H9 (cell line): ENCODE data around the gene ME3. TPM values are rescaled to one million over a fixed set of nuclear protein-coding genes. Genes with fewer than 3 reads are reported as not detected.

Source experiments
- DNase-seq: peaks from one replicate; pipeline ENCODE4 v3.0.0-alpha.2; 2017
- H2AFZ ChIP-seq: one replicate; pipeline ENCODE4 v1.6.1; 2013; ENCODE audit warnings: mild to moderate bottlenecking, low read length, control low read depth, moderate library complexity
- H2AK5ac ChIP-seq: 2 replicates; pipeline ENCODE4 v1.6.1; 2013; ENCODE audit warnings: low read length, control low read depth, mixed read lengths; ENCODE audit not compliant: insufficient read length
- H2BK120ac ChIP-seq: one replicate; pipeline ENCODE4 v1.6.1; 2013; ENCODE audit warnings: low read depth, mild to moderate bottlenecking, low read length, control low read depth, inconsistent platforms; ENCODE audit not compliant: poor library complexity, severe bottlenecking
- H2BK12ac ChIP-seq: 2 replicates; pipeline ENCODE4 v1.6.1; 2013; ENCODE audit warnings: low read length, control low read depth, mixed read lengths, low read depth; ENCODE audit not compliant: insufficient read length
- H2BK15ac ChIP-seq: 2 replicates; pipeline ENCODE4 v1.6.1; 2013; ENCODE audit warnings: low read depth, low read length, control low read depth
- H2BK20ac ChIP-seq: one replicate; pipeline ENCODE4 v1.6.1; 2013; ENCODE audit warnings: low read depth, mild to moderate bottlenecking, low read length, control low read depth, inconsistent platforms; ENCODE audit not compliant: poor library complexity, severe bottlenecking
- H2BK5ac ChIP-seq: 2 replicates; pipeline ENCODE4 v1.6.1; 2013; ENCODE audit warnings: low read length, control low read depth, mixed read lengths; ENCODE audit not compliant: insufficient read length
- H3K14ac ChIP-seq: 2 replicates; pipeline ENCODE4 v1.6.1; 2013; ENCODE audit warnings: low read length, control low read depth; ENCODE audit not compliant: insufficient read depth
- H3K18ac ChIP-seq: 2 replicates; pipeline ENCODE4 v1.6.1; 2013; ENCODE audit warnings: low read depth, mild to moderate bottlenecking, mixed read lengths, low read length, control low read depth; ENCODE audit not compliant: insufficient read length
- H3K23ac ChIP-seq: 2 replicates; pipeline ENCODE4 v1.6.1; 2013; ENCODE audit warnings: low read length, control low read depth, mixed read lengths, low read depth; ENCODE audit not compliant: insufficient read length
- H3K23me2 ChIP-seq: 2 replicates; pipeline ENCODE4 v1.6.1; 2013; ENCODE audit warnings: low read depth, mild to moderate bottlenecking, mixed read lengths, low read length, control low read depth; ENCODE audit not compliant: insufficient read length, poor library complexity, severe bottlenecking
- H3K27ac ChIP-seq: 2 replicates; pipeline ENCODE4 v1.5.1; 2013; ENCODE audit warnings: low read length, control low read depth, mixed read lengths, low read depth; ENCODE audit not compliant: insufficient read length
- H3K27me3 ChIP-seq: 2 replicates; pipeline ENCODE4 v1.6.1; 2013; ENCODE audit warnings: low read length, control low read depth, inconsistent platforms; ENCODE audit not compliant: insufficient read depth
- H3K4ac ChIP-seq: 2 replicates; pipeline ENCODE4 v1.6.1; 2013; ENCODE audit warnings: low read depth, mild to moderate bottlenecking, control low read depth, inconsistent platforms, low read length, moderate library complexity
- H3K4me1 ChIP-seq: 2 replicates; pipeline ENCODE4 v1.6.1; 2013; ENCODE audit warnings: low read length, control low read depth, inconsistent platforms; ENCODE audit not compliant: insufficient read depth
- H3K4me2 ChIP-seq: 2 replicates; pipeline ENCODE4 v1.6.1; 2013; ENCODE audit warnings: low read length, control low read depth, mixed read lengths; ENCODE audit not compliant: insufficient read length, insufficient read depth
- H3K56ac ChIP-seq: 2 replicates; pipeline ENCODE4 v1.6.1; 2013; ENCODE audit warnings: low read depth, mild to moderate bottlenecking, mixed read lengths, low read length, control low read depth; ENCODE audit not compliant: insufficient read length
- H3K79me1 ChIP-seq: 2 replicates; pipeline ENCODE4 v1.6.1; 2013; ENCODE audit warnings: low read depth, mild to moderate bottlenecking, moderate library complexity, low read length, control low read depth, inconsistent platforms; ENCODE audit not compliant: insufficient read depth, poor library complexity, severe bottlenecking
- H3K79me2 ChIP-seq: 2 replicates; pipeline ENCODE4 v1.6.1; 2013; ENCODE audit warnings: low read length, control low read depth, inconsistent platforms; ENCODE audit not compliant: insufficient read depth
- H3K9ac ChIP-seq: 2 replicates; pipeline ENCODE4 v1.6.1; 2013; ENCODE audit warnings: low read length, control low read depth, mixed read lengths; ENCODE audit not compliant: insufficient read length; ENCODE audit errors: extremely low read depth
- H3K9me3 ChIP-seq: one replicate; pipeline ENCODE4 v1.6.1; 2013; ENCODE audit warnings: low read depth, low read length, inconsistent platforms; ENCODE audit not compliant: control insufficient read depth
- H3T11ph ChIP-seq: one replicate; pipeline ENCODE4 v1.6.1; 2013; ENCODE audit warnings: mild to moderate bottlenecking, low read length, control low read depth, inconsistent platforms
- H4K20me1 ChIP-seq: one replicate; pipeline ENCODE4 v1.6.1; 2013; ENCODE audit not compliant: control insufficient read depth, insufficient read length, insufficient read depth
- H4K5ac ChIP-seq: 2 replicates; pipeline ENCODE4 v1.6.1; 2013; ENCODE audit warnings: low read depth, mild to moderate bottlenecking, mixed read lengths, low read length, control low read depth; ENCODE audit not compliant: insufficient read length
- H4K8ac ChIP-seq: replicated peaks from 2 replicates; pipeline ENCODE4 v1.6.1; 2013; ENCODE audit warnings: low read length, control low read depth, mixed read lengths, low read depth; ENCODE audit not compliant: insufficient read length
- H4K91ac ChIP-seq: 2 replicates; pipeline ENCODE4 v1.6.1; 2013; ENCODE audit warnings: low read depth, mild to moderate bottlenecking, moderate library complexity, mixed read lengths, low read length, control low read depth; ENCODE audit not compliant: insufficient read length
- H3K27ac Mint-ChIP-seq, 3 experiments: 2 replicates in 2 of 3; 3 replicates in 1 of 3; pipeline ENCODE4 v1.8.0; 2020 to 2021; ENCODE audit warnings: mixed read lengths in 3 of 3, mild to moderate bottlenecking in 1 of 3, moderate library complexity in 1 of 3
- H3K27me3 Mint-ChIP-seq: 2 replicates; pipeline ENCODE4 v1.8.0; 2021; ENCODE audit warnings: low read depth, mild to moderate bottlenecking, moderate library complexity, mixed read lengths
- H3K36me3 Mint-ChIP-seq, 3 experiments: 2 replicates in 2 of 3; 3 replicates in 1 of 3; pipeline ENCODE4 v1.8.0; 2020 to 2021; ENCODE audit warnings: low read depth in 3 of 3, mixed read lengths in 3 of 3; ENCODE audit not compliant: insufficient read depth in 1 of 3
- H3K4me1 Mint-ChIP-seq, 2 experiments: 2 replicates each; pipeline ENCODE4 v1.8.0; 2020; ENCODE audit warnings: mixed read lengths in 2 of 2
- H3K4me3 Mint-ChIP-seq, 2 experiments: 2 replicates in 1 of 2; 3 replicates in 1 of 2; pipeline ENCODE4 v1.8.0; 2020 to 2021; ENCODE audit warnings: mild to moderate bottlenecking in 2 of 2, mixed read lengths in 2 of 2, moderate library complexity in 1 of 2
- H3K9me3 Mint-ChIP-seq, 2 experiments: 2 replicates in 1 of 2; 3 replicates in 1 of 2; pipeline ENCODE4 v1.8.0; 2020; ENCODE audit warnings: mild to moderate bottlenecking in 2 of 2, mixed read lengths in 2 of 2, moderate library complexity in 1 of 2
- CTCF ChIP-seq: fragments of 200-600 bp; sonication (generic); conservative IDR thresholded peaks from 3 replicates; pipeline ENCODE4 v1.8.0; 2021; ENCODE audit warnings: antibody characterized with exemption, mild to moderate bottlenecking
- WGBS: extraction: QIAGEN DNeasy Blood & Tissue Kit; methylation state at CpG from one replicate; pipeline ENCODE4 v1.1.7; 2013; ENCODE audit warnings: missing lambda C conversion rate, low lambda C conversion rate, mixed read lengths; ENCODE audit not compliant: insufficient read length; ENCODE audit errors: extremely low coverage; 5-methylcytosine and 5-hydroxymethylcytosine counted together
- total RNA-seq: library from RNA; stranded (reverse); gene quantifications from 2 replicates; pipeline ENCODE4 v1.2.1, GENCODE V29; 2021

Gene ME3
- total RNA-seq, 1 experiment from 2014 or later: 2.8 TPM

- Histone ChIP-seq H3K27me3 (no peaks in the 10 kb centered on the region), H2BK5ac (no peak overlapping the region), H2BK20ac (no peak overlapping the region), H3K4ac (no peak overlapping the region), H2BK120ac (no peak overlapping the region), H3K56ac (no peak overlapping the region), H2BK12ac (no peak overlapping the region), H3K23ac (no peak overlapping the region), H3K4me2 (no peak overlapping the region), H4K8ac (no peak overlapping the region), H3K4me1 (no peaks in the 10 kb centered on the region; the same call in 1 of the 2 replicates), H3K27ac (no peak overlapping the region), H2AK5ac (no peak overlapping the region), H3K79me2 (no peaks in the 10 kb centered on the region), H3K23me2 (no peaks in the 10 kb centered on the region), H4K20me1 (no peaks in the 10 kb centered on the region), H3K9ac (no peak overlapping the region), H4K5ac (no peak overlapping the region), H2AFZ (no peak overlapping the region), H3K14ac (no peak overlapping the region), H3K9me3 (no peaks in the 10 kb centered on the region), H3K79me1 (no peaks in the 10 kb centered on the region), H3K18ac (no peak overlapping the region), H3T11ph (no peak overlapping the region), H2BK15ac (no peak overlapping the region), H4K91ac (no peak overlapping the region)
- no peak overlapping the region for H3K4me3 Mint-ChIP-seq
- peaks cover 8 to 9% of the 10 kb centered on the region in 2 experiments for H3K4me1 Mint-ChIP-seq
- H3K9me3 Mint-ChIP-seq: peaks cover 0 to 2% of the 10 kb centered on the region in 2 experiments; a peak in 2 of 5 replicates
- no peaks in the 10 kb centered on the region for H3K36me3 Mint-ChIP-seq
- H3K27me3 Mint-ChIP-seq: no peaks in the 10 kb centered on the region; the same call in 1 of the 2 replicates
- no peak overlapping the region for H3K27ac Mint-ChIP-seq
- no peak for DNase-seq
- no peak for TF ChIP-seq CTCF
- no CpG with 5 or more reads among the region's 6 CpGs for WGBS
Observed at GRCh38 chr11:86548271-86548917, 124.0 kb downstream of the ME3 start.
